GM18520 (cell line): ENCODE measurements around the gene MTIF2.
"Not testable (repeated sequence)": the region's sequence is repeated elsewhere in the genome, so short reads cannot be mapped to it uniquely, and the experiment has no call there.

Experiments used
- ATAC-seq: cut with Tn5 transposase; IDR thresholded peaks from one replicate; pipeline ENCODE4 v1.9.1; 2021; ENCODE audit not compliant: unreplicated experiment

Gene MTIF2

DNA sequence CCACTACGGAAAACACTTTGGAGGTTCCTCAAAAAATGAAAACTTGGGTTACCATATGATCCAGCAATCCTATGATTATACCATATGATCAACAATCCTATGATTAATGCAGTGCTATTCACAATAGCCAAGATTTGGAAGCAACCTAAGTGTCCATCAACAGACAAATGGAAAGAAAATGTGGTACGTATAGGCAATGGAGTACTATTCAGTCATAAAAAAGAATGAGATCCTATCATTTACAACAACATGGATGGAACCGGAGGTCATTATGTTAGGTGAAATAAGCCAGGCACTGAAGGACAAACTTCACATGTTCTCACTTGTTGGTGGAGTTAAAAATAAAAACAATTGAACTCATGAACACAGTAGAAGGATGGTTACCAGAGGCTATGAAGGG lies 64.5 kb downstream of the MTIF2 start:
- no peak for ATAC-seq

DNA sequence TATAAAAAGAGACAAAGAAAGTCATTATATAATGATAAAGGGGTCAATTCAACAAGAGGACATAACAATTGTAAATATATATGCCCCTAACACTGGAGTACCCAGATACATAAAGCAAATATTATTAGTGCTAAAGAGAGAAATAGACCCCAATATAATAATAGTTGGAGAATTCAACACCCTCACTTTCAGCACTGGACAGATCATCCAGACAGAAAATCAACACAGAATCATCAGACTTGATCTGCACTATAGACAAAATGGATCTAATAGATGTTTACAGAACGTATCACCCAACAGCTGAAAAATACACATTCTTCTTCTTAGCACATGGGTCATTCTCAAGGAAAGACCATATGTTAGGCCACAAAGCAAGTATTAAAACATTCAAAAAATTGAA lies 68.6 kb downstream of the MTIF2 start:
- no peak for ATAC-seq

DNA sequence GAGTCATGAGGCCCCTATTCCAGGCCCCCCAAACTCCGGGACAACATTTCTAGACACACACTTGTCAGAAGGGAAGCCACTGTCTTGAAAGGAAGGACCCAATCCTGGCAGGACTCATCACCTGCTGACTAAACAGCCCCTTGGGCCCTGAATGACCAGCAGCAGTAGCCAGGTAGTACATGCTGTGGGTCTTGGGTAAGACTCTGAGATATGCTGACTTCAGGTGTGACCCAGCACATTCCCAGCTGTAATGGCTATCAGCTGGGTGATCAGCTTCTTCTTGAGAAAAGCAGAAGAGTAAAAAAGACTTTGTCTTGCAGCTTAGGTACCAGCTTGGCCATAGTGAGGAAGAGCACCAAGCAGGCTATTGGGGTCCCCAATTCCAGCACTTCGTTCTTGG lies 72.5 kb downstream of the MTIF2 start:
- ATAC-seq = no peak

DNA sequence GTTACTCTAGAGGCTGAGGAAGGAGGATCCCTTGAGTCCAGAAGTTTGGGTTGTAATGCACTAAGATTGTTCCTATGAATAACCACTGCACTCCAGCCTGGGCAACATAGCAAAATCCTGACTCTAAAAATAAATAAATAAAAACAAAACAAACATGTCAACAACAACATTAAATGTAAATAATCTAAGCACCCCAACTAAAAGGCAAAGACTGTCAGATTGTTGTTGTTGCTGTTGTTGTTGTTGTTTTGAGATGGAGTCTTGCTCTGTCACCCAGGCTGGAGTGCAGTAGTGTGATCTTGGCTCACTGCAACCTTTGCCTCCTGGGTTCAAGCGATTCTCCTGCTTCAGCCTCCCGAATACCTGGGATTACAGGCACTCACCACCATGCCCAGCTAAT lies 77.1 kb downstream of the MTIF2 start:
- not testable (repeated sequence) for ATAC-seq

DNA sequence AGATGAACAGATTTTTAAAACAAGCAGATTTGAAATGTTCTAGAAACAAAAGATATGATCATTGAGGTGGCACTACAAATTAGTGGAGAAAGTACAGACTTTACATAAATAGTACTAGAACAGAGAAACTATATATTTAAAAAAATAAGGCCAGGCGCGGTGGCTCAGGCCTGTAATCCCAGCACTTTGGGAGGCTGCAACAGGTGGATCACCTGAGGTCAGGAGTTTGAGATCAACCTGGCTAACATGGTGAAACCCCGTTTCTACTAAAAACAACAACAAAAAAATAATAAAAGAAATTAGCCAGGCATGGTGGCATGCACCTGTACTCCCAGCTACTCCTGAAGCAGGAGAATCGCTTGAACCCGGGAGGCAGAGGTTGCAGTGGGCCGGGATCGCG lies 82.2 kb downstream of the MTIF2 start:
- ATAC-seq = not testable (repeated sequence)
